ENCODE measurements around the gene MYLK4.

The MYLK4 gene

DNA sequence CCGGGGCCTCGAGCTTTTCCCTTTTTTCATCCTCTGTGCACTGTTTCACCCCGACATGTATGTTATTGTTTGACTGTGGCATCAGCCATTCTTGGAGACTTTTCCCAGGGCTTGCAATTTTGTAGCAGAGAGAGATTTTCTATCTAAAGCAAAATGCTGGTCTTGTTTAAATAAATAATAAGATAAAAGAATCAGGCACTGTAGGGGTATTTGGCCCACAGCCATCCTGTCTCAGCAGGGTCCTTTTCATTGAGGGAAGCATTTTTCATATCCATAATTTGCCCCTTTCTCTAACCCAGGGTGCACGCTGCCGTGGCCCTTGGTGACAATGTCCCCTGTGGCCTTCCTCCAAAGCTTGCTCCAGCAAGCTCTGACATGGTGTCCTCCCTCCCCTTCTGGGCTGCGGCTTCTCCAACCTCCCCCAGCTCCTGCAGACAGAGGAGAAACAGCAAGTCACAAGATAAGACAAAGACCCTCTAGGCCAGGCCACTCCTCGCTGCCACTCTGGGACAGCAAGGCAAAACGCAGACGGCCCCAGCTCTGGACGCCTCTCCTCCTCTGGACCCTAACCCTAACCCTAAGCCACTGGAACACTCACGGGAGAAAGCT, 117.6 kb downstream of the MYLK4 start:
- no peak for DNase-seq (ENCODE audit: low read depth in 2 of 2)

DNA sequence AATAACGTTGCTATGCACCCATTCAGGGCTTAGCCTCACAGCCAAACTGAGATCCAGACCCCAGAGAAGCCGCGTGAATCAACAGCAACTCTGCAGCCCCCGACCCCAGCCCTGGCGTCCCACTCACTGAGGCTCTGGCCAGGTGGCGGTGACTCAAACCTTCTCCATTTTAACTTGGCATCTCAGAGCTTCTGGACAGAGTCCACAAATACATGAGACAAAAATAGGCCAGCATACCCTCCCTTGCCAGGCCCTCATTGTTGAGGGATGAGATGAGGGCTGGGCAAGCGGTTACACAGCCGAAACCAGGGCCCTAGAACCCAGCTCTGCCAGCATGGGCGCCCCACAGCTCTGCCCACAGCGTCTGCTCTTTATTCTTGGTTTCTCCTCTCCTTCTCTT, 118.4 kb downstream of the MYLK4 start:
- no peak for DNase-seq (ENCODE audit: low read depth in 2 of 2)

GRCh38 chr6:2630891-2631571, 119.7 kb downstream of the MYLK4 start:
- DNase-seq (ENCODE audit: low read depth in 2 of 2): no peak

GRCh38 chr6:2630359-2630758, 120.4 kb downstream of the MYLK4 start:
- DNase-seq (ENCODE audit: low read depth in 2 of 2): no peak

DNA sequence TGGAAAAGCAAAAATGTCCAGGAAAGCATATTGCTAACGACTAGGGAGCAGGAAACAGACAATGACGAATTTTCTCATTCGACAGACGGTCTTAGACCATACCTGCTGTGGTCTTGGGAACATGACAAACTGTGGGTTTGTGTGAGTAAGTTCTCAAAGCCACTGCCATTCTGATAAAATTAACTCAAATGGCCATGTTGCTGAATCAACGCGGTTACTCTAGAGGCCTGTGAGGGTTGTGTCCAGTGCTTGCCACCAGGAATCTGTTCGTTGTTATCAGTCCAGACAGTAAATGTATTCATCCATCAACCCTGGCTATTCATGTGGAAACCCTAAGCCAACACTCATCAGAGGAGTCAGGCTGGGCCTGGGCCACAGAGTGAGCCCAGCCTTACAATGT, 124.3 kb downstream of the MYLK4 start:
- no peak for DNase-seq (ENCODE audit: low read depth in 2 of 2)

GRCh38 chr6:2625581-2625980, 125.1 kb downstream of the MYLK4 start:
- DNase-seq (ENCODE audit: low read depth in 2 of 2): no peak

DNA sequence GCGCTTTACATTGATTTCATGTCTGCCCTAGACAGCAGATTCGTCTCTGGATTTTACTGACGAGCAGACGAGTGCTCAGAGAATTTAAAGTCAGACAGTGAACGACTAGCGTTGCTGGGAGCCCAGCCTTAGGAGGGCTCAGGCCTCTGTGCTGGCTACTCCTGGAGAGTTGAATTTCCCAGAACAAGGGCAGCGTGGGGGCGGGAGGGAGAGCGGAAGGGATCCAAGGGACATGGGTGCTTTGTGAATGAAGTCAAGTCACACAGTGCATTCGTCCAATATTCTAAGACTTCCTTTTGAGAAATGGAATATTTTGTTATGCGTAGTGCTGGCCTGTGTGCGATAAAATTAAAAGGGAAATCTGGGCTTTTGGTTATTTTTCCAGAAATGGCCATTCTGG, 126.5 kb downstream of the MYLK4 start:
- DNase-seq (ENCODE audit: low read depth in 2 of 2): no peak

DNA sequence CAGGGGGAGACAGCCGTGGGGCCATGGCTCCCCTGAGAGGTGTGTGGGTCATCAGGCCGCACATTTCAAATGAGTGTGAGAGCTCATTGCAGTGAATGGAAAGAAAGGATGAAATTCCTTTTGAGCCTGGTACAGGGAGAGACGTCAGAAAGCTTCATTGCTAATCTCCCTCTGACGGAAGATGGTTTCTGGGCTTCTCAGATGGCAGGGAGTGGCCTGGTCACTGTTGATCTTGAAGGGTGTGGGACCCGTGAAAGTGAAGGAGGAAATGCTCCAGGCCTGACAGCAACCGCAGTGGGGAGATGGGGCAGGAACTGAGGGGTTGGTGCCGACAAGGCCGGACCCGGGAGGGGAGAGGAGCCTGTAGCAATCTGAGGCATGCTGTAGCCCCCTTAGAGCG, 127.4 kb downstream of the MYLK4 start:
- no peak for DNase-seq (ENCODE audit: low read depth in 2 of 2)

- DNase-seq (ENCODE audit: low read depth in 2 of 2): no peak
Observed at GRCh38 chr6:2622671-2623070, 128.1 kb downstream of the MYLK4 start.

DNA sequence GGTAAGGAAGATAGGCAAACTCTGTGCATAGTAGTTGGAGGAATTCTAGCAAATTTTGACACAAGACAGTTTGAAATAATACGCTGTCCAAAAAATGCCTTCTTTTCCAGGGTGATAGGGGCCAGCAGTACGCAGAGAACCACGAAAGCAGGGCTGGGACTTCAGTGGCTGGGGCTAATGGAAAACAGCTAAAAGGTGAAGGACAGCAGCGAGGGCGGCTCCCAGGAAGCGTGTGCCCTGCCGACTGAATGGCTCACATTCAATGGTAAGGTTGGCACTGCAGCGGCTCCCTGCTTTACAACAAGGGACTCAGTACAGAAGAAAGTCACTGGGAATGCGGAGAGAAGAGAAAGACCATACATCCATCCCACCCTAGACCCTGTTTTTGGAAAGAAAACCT, 131.1 kb downstream of the MYLK4 start:
- DNase-seq (ENCODE audit: low read depth in 2 of 2): no peak

DNA sequence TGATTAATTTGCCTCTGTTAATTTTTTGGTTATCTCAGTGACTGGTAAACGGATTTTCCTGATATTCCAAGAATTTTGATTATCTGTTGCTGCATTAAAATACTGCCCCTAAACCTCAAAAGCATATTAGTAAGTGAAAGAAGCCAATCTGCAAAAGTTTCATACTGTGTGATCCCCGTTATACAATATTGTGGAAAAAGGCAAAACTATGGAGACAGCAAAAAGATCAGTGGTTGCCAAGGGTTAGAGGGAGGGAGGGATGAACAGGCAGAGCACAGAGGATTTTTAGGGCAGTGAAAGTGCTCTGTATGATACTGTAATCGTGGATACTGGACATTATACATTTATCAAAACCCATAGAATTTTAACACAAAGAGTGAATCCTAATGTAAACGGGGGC, 133.0 kb downstream of the MYLK4 start:
- DNase-seq (ENCODE audit: low read depth in 2 of 2): no peak

DNA sequence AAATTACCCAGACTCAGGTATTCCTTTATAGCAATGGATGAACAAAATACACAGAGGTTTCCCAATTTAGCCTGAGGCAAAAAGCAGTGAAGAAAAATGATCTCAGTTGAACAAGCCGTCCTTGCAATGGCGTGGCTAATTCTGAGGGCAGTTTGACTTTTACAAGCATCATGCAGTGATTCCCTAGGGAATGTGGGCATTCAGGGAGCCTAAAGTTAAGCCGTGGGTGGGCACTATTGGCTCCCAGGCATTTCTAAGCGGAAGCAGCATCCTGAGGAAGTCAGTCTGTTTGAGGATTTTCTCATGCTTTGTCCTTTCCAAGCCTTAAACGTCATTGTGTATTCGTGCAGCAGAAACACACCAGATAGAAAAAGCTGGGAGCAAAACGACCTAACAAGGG, 133.9 kb downstream of the MYLK4 start:
- no peak for DNase-seq (ENCODE audit: low read depth in 2 of 2)

GRCh38 chr6:2615251-2615650, 135.5 kb downstream of the MYLK4 start:
- no peak for DNase-seq (ENCODE audit: low read depth in 2 of 2)

GRCh38 chr6:2614846-2615245, 135.9 kb downstream of the MYLK4 start:
- no peak for DNase-seq (ENCODE audit: low read depth in 2 of 2)

DNA sequence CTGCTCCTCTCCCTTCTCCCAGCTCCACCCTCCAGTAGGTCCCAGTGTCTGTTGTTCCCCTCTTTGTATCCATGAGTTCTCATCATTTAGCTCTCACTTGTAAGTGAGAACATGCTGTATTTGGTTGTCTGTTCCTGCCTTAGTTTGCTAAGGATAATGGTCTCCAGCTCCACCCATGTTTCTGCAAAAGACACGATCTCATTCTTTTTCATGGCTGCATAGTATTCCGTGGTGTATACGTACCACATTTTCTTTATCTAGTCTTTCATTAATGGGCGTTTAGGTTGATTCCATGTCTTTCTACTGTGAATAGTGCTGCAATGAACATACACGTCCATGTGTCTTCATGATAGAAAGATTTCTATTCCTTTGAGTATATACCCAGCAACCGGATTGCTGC, 136.6 kb downstream of the MYLK4 start:
- DNase-seq (ENCODE audit: low read depth in 2 of 2): no peak
